Measurements from ENCODE around the gene COLEC11. TPM values are rescaled to one million over a fixed set of nuclear protein-coding genes. Genes with fewer than 3 reads are reported as not detected.

Gene COLEC11
- total and polyA plus RNA-seq, 2 of the 13 experiments (the other 11 are each of a cell fraction or from before 2014, with no cell fraction given) = 1.5 to 3.0 TPM

DNA sequence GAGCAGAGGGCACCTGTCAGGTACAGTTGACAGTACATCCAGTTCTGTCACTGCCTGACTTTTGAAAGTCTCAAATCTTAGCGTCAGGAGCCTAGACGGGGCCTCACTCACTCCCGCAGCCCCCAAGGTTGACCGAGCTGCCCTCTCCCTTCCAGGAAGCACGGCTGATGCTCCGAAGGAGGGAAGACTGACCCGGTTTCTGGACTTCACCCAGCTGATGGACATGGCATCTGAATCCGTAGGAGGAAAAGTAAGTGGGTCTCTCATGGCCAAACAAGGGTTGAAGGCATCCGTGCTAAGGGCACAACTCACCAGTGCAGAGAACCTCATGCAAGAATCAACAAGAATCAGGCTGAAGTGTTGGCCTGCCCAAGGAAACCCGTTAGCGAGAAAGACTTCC, 76.0 kb downstream of the COLEC11 start:
- Histone ChIP-seq H3K9ac (ENCODE audit: insufficient read depth, low read depth, low read length) (no peak overlapping the region), H3K4me3 (replicated peaks in 1 of 3; ENCODE audit: insufficient read depth in 1 of 3, low read depth in 2 of 3, low read length in 3 of 3) (no peak overlapping the region), H3K4me1 (ENCODE audit: insufficient read depth, low read length) (peaks cover 8% of the 10 kb centered on the region), H3K27me3 (ENCODE audit: control insufficient read depth in 1 of 2, insufficient read depth in 2 of 2, low read length in 2 of 2) (peaks cover 3 to 30% of the 10 kb centered on the region in 2 experiments; a peak in 3 of 5 replicates), H3K4me2 (ENCODE audit: low read depth, low read length) (no peak overlapping the region), H4K20me1 (ENCODE audit: insufficient read depth, low read length) (no peaks in the 10 kb centered on the region), H3K9me3 (ENCODE audit: low read length) (no peaks in the 10 kb centered on the region), H3K79me2 (ENCODE audit: insufficient read depth, low read length) (no peaks in the 10 kb centered on the region), H2AFZ (ENCODE audit: low read length) (no peak overlapping the region), H3K36me3 (replicated peaks in 1 of 2; ENCODE audit: control insufficient read depth in 1 of 2, insufficient read depth in 2 of 2, low read length in 2 of 2) (no peaks in the 10 kb centered on the region), H3K27ac (ENCODE audit: extremely low read length, insufficient read depth, low read length) (no peak overlapping the region)
- intact Hi-C loops (cut with micrococcal nuclease; ENCODE audit: unreplicated experiment) (no loop called here), in situ Hi-C loops (cut with HindIII; ENCODE audit: extremely low pct_ligation_motif_present, low pct_unique_long_range_greater_than_20kb) (no loop called here)
- POLR2A ChIA-PET = no interaction called here
- CTCF ChIA-PET (ENCODE audit: low intra/inter-chr PET ratio, low total read pairs) = no interaction called here
- no peak for FAIRE-seq
- no TSS peak for BruUV-seq (replicated peaks)
- WGBS (ENCODE audit: low lambda C conversion rate) = 38% methylated on average over 11 of the region's 11 CpGs
- no peak for DNase-seq (ENCODE audit: low spot score)
- no peak for ATAC-seq
- TF ChIP-seq, protein P1, sequence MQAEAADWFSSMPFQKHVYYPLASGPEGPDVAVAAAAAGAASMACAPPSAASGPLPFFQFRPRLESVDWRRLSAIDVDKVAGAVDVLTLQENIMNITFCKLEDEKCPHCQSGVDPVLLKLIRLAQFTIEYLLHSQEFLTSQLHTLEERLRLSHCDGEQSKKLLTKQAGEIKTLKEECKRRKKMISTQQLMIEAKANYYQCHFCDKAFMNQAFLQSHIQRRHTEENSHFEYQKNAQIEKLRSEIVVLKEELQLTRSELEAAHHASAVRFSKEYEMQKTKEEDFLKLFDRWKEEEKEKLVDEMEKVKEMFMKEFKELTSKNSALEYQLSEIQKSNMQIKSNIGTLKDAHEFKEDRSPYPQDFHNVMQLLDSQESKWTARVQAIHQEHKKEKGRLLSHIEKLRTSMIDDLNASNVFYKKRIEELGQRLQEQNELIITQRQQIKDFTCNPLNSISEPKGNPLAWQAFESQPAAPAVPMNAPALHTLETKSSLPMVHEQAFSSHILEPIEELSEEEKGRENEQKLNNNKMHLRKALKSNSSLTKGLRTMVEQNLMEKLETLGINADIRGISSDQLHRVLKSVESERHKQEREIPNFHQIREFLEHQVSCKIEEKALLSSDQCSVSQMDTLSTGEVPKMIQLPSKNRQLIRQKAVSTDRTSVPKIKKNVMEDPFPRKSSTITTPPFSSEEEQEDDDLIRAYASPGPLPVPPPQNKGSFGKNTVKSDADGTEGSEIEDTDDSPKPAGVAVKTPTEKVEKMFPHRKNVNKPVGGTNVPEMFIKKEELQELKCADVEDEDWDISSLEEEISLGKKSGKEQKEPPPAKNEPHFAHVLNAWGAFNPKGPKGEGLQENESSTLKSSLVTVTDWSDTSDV (CRISPR knock-in tag; IDR thresholded peaks at IDR 0.05) = no peak
- TF ChIP-seq ZNF567 (CRISPR knock-in tag; IDR thresholded peaks at IDR 0.05; ENCODE audit: borderline replicate concordance) (no peak), MAF1 (CRISPR knock-in tag; IDR thresholded peaks at IDR 0.05; ENCODE audit: borderline replicate concordance) (no peak), ZNF639 (CRISPR knock-in tag; conservative IDR thresholded peaks at IDR 0.05) (no peak), RNF2 (conservative IDR thresholded peaks at IDR 0.05; ENCODE audit: low read depth) (no peak), BORCS8-MEF2B (CRISPR knock-in tag; IDR thresholded peaks at IDR 0.05) (no peak)
- TF ChIP-seq, protein P2, sequence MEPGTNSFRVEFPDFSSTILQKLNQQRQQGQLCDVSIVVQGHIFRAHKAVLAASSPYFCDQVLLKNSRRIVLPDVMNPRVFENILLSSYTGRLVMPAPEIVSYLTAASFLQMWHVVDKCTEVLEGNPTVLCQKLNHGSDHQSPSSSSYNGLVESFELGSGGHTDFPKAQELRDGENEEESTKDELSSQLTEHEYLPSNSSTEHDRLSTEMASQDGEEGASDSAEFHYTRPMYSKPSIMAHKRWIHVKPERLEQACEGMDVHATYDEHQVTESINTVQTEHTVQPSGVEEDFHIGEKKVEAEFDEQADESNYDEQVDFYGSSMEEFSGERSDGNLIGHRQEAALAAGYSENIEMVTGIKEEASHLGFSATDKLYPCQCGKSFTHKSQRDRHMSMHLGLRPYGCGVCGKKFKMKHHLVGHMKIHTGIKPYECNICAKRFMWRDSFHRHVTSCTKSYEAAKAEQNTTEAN (CRISPR knock-in tag; conservative IDR thresholded peaks at IDR 0.05) = no peak
- TF ChIP-seq, protein P3, sequence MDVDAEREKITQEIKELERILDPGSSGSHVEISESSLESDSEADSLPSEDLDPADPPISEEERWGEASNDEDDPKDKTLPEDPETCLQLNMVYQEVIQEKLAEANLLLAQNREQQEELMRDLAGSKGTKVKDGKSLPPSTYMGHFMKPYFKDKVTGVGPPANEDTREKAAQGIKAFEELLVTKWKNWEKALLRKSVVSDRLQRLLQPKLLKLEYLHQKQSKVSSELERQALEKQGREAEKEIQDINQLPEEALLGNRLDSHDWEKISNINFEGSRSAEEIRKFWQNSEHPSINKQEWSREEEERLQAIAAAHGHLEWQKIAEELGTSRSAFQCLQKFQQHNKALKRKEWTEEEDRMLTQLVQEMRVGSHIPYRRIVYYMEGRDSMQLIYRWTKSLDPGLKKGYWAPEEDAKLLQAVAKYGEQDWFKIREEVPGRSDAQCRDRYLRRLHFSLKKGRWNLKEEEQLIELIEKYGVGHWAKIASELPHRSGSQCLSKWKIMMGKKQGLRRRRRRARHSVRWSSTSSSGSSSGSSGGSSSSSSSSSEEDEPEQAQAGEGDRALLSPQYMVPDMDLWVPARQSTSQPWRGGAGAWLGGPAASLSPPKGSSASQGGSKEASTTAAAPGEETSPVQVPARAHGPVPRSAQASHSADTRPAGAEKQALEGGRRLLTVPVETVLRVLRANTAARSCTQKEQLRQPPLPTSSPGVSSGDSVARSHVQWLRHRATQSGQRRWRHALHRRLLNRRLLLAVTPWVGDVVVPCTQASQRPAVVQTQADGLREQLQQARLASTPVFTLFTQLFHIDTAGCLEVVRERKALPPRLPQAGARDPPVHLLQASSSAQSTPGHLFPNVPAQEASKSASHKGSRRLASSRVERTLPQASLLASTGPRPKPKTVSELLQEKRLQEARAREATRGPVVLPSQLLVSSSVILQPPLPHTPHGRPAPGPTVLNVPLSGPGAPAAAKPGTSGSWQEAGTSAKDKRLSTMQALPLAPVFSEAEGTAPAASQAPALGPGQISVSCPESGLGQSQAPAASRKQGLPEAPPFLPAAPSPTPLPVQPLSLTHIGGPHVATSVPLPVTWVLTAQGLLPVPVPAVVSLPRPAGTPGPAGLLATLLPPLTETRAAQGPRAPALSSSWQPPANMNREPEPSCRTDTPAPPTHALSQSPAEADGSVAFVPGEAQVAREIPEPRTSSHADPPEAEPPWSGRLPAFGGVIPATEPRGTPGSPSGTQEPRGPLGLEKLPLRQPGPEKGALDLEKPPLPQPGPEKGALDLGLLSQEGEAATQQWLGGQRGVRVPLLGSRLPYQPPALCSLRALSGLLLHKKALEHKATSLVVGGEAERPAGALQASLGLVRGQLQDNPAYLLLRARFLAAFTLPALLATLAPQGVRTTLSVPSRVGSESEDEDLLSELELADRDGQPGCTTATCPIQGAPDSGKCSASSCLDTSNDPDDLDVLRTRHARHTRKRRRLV (CRISPR knock-in tag; IDR thresholded peaks at IDR 0.05) = no peak
- TF ChIP-seq, protein P4, sequence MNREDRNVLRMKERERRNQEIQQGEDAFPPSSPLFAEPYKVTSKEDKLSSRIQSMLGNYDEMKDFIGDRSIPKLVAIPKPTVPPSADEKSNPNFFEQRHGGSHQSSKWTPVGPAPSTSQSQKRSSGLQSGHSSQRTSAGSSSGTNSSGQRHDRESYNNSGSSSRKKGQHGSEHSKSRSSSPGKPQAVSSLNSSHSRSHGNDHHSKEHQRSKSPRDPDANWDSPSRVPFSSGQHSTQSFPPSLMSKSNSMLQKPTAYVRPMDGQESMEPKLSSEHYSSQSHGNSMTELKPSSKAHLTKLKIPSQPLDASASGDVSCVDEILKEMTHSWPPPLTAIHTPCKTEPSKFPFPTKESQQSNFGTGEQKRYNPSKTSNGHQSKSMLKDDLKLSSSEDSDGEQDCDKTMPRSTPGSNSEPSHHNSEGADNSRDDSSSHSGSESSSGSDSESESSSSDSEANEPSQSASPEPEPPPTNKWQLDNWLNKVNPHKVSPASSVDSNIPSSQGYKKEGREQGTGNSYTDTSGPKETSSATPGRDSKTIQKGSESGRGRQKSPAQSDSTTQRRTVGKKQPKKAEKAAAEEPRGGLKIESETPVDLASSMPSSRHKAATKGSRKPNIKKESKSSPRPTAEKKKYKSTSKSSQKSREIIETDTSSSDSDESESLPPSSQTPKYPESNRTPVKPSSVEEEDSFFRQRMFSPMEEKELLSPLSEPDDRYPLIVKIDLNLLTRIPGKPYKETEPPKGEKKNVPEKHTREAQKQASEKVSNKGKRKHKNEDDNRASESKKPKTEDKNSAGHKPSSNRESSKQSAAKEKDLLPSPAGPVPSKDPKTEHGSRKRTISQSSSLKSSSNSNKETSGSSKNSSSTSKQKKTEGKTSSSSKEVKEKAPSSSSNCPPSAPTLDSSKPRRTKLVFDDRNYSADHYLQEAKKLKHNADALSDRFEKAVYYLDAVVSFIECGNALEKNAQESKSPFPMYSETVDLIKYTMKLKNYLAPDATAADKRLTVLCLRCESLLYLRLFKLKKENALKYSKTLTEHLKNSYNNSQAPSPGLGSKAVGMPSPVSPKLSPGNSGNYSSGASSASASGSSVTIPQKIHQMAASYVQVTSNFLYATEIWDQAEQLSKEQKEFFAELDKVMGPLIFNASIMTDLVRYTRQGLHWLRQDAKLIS (CRISPR knock-in tag; IDR thresholded peaks at IDR 0.05) = no peak
